H9 (cell line): ENCODE results near the gene SRGAP1. TPM values are rescaled to one million over a fixed set of nuclear protein-coding genes. Genes with fewer than 3 reads are reported as not detected.

ENCODE experiments used
- DNase-seq: peaks from one replicate; pipeline ENCODE4 v3.0.0-alpha.2; 2017
- H2AFZ ChIP-seq: one replicate; pipeline ENCODE4 v1.6.1; 2013; ENCODE audit warnings: mild to moderate bottlenecking, low read length, control low read depth, moderate library complexity
- H2AK5ac ChIP-seq: 2 replicates; pipeline ENCODE4 v1.6.1; 2013; ENCODE audit warnings: low read length, control low read depth, mixed read lengths; ENCODE audit not compliant: insufficient read length
- H2BK120ac ChIP-seq: one replicate; pipeline ENCODE4 v1.6.1; 2013; ENCODE audit warnings: low read depth, mild to moderate bottlenecking, low read length, control low read depth, inconsistent platforms; ENCODE audit not compliant: poor library complexity, severe bottlenecking
- H2BK12ac ChIP-seq: 2 replicates; pipeline ENCODE4 v1.6.1; 2013; ENCODE audit warnings: low read length, control low read depth, mixed read lengths, low read depth; ENCODE audit not compliant: insufficient read length
- H2BK15ac ChIP-seq: 2 replicates; pipeline ENCODE4 v1.6.1; 2013; ENCODE audit warnings: low read depth, low read length, control low read depth
- H2BK20ac ChIP-seq: one replicate; pipeline ENCODE4 v1.6.1; 2013; ENCODE audit warnings: low read depth, mild to moderate bottlenecking, low read length, control low read depth, inconsistent platforms; ENCODE audit not compliant: poor library complexity, severe bottlenecking
- H2BK5ac ChIP-seq: 2 replicates; pipeline ENCODE4 v1.6.1; 2013; ENCODE audit warnings: low read length, control low read depth, mixed read lengths; ENCODE audit not compliant: insufficient read length
- H3K14ac ChIP-seq: 2 replicates; pipeline ENCODE4 v1.6.1; 2013; ENCODE audit warnings: low read length, control low read depth; ENCODE audit not compliant: insufficient read depth
- H3K18ac ChIP-seq: 2 replicates; pipeline ENCODE4 v1.6.1; 2013; ENCODE audit warnings: low read depth, mild to moderate bottlenecking, mixed read lengths, low read length, control low read depth; ENCODE audit not compliant: insufficient read length
- H3K23ac ChIP-seq: 2 replicates; pipeline ENCODE4 v1.6.1; 2013; ENCODE audit warnings: low read length, control low read depth, mixed read lengths, low read depth; ENCODE audit not compliant: insufficient read length
- H3K23me2 ChIP-seq: 2 replicates; pipeline ENCODE4 v1.6.1; 2013; ENCODE audit warnings: low read depth, mild to moderate bottlenecking, mixed read lengths, low read length, control low read depth; ENCODE audit not compliant: insufficient read length, poor library complexity, severe bottlenecking
- H3K27ac ChIP-seq: 2 replicates; pipeline ENCODE4 v1.5.1; 2013; ENCODE audit warnings: low read length, control low read depth, mixed read lengths, low read depth; ENCODE audit not compliant: insufficient read length
- H3K27me3 ChIP-seq: 2 replicates; pipeline ENCODE4 v1.6.1; 2013; ENCODE audit warnings: low read length, control low read depth, inconsistent platforms; ENCODE audit not compliant: insufficient read depth
- H3K4ac ChIP-seq: 2 replicates; pipeline ENCODE4 v1.6.1; 2013; ENCODE audit warnings: low read depth, mild to moderate bottlenecking, control low read depth, inconsistent platforms, low read length, moderate library complexity
- H3K4me1 ChIP-seq: 2 replicates; pipeline ENCODE4 v1.6.1; 2013; ENCODE audit warnings: low read length, control low read depth, inconsistent platforms; ENCODE audit not compliant: insufficient read depth
- H3K4me2 ChIP-seq: 2 replicates; pipeline ENCODE4 v1.6.1; 2013; ENCODE audit warnings: low read length, control low read depth, mixed read lengths; ENCODE audit not compliant: insufficient read length, insufficient read depth
- H3K56ac ChIP-seq: 2 replicates; pipeline ENCODE4 v1.6.1; 2013; ENCODE audit warnings: low read depth, mild to moderate bottlenecking, mixed read lengths, low read length, control low read depth; ENCODE audit not compliant: insufficient read length
- H3K79me1 ChIP-seq: 2 replicates; pipeline ENCODE4 v1.6.1; 2013; ENCODE audit warnings: low read depth, mild to moderate bottlenecking, moderate library complexity, low read length, control low read depth, inconsistent platforms; ENCODE audit not compliant: insufficient read depth, poor library complexity, severe bottlenecking
- H3K79me2 ChIP-seq: 2 replicates; pipeline ENCODE4 v1.6.1; 2013; ENCODE audit warnings: low read length, control low read depth, inconsistent platforms; ENCODE audit not compliant: insufficient read depth
- H3K9ac ChIP-seq: 2 replicates; pipeline ENCODE4 v1.6.1; 2013; ENCODE audit warnings: low read length, control low read depth, mixed read lengths; ENCODE audit not compliant: insufficient read length; ENCODE audit errors: extremely low read depth
- H3K9me3 ChIP-seq: one replicate; pipeline ENCODE4 v1.6.1; 2013; ENCODE audit warnings: low read depth, low read length, inconsistent platforms; ENCODE audit not compliant: control insufficient read depth
- H3T11ph ChIP-seq: one replicate; pipeline ENCODE4 v1.6.1; 2013; ENCODE audit warnings: mild to moderate bottlenecking, low read length, control low read depth, inconsistent platforms
- H4K20me1 ChIP-seq: one replicate; pipeline ENCODE4 v1.6.1; 2013; ENCODE audit not compliant: control insufficient read depth, insufficient read length, insufficient read depth
- H4K5ac ChIP-seq: 2 replicates; pipeline ENCODE4 v1.6.1; 2013; ENCODE audit warnings: low read depth, mild to moderate bottlenecking, mixed read lengths, low read length, control low read depth; ENCODE audit not compliant: insufficient read length
- H4K8ac ChIP-seq: replicated peaks from 2 replicates; pipeline ENCODE4 v1.6.1; 2013; ENCODE audit warnings: low read length, control low read depth, mixed read lengths, low read depth; ENCODE audit not compliant: insufficient read length
- H4K91ac ChIP-seq: 2 replicates; pipeline ENCODE4 v1.6.1; 2013; ENCODE audit warnings: low read depth, mild to moderate bottlenecking, moderate library complexity, mixed read lengths, low read length, control low read depth; ENCODE audit not compliant: insufficient read length
- H3K27ac Mint-ChIP-seq, 3 experiments: 2 replicates in 2 of 3; 3 replicates in 1 of 3; pipeline ENCODE4 v1.8.0; 2020 to 2021; ENCODE audit warnings: mixed read lengths in 3 of 3, mild to moderate bottlenecking in 1 of 3, moderate library complexity in 1 of 3
- H3K27me3 Mint-ChIP-seq: 2 replicates; pipeline ENCODE4 v1.8.0; 2021; ENCODE audit warnings: low read depth, mild to moderate bottlenecking, moderate library complexity, mixed read lengths
- H3K36me3 Mint-ChIP-seq, 3 experiments: 2 replicates in 2 of 3; 3 replicates in 1 of 3; pipeline ENCODE4 v1.8.0; 2020 to 2021; ENCODE audit warnings: low read depth in 3 of 3, mixed read lengths in 3 of 3; ENCODE audit not compliant: insufficient read depth in 1 of 3
- H3K4me1 Mint-ChIP-seq, 2 experiments: 2 replicates each; pipeline ENCODE4 v1.8.0; 2020; ENCODE audit warnings: mixed read lengths in 2 of 2
- H3K4me3 Mint-ChIP-seq, 2 experiments: 2 replicates in 1 of 2; 3 replicates in 1 of 2; pipeline ENCODE4 v1.8.0; 2020 to 2021; ENCODE audit warnings: mild to moderate bottlenecking in 2 of 2, mixed read lengths in 2 of 2, moderate library complexity in 1 of 2
- H3K9me3 Mint-ChIP-seq, 2 experiments: 2 replicates in 1 of 2; 3 replicates in 1 of 2; pipeline ENCODE4 v1.8.0; 2020; ENCODE audit warnings: mild to moderate bottlenecking in 2 of 2, mixed read lengths in 2 of 2, moderate library complexity in 1 of 2
- CTCF ChIP-seq: fragments of 200-600 bp; sonication (generic); conservative IDR thresholded peaks from 3 replicates; pipeline ENCODE4 v1.8.0; 2021; ENCODE audit warnings: antibody characterized with exemption, mild to moderate bottlenecking
- WGBS: extraction: QIAGEN DNeasy Blood & Tissue Kit; methylation state at CpG from one replicate; pipeline ENCODE4 v1.1.7; 2013; ENCODE audit warnings: missing lambda C conversion rate, low lambda C conversion rate, mixed read lengths; ENCODE audit not compliant: insufficient read length; ENCODE audit errors: extremely low coverage; 5-methylcytosine and 5-hydroxymethylcytosine counted together
- total RNA-seq: library from RNA; stranded (reverse); gene quantifications from 2 replicates; pipeline ENCODE4 v1.2.1, GENCODE V29; 2021

Gene SRGAP1
- total RNA-seq, 1 experiment from 2014 or later: 4.8 TPM

GRCh38 chr12:64147875-64148274, 303.4 kb downstream of the SRGAP1 start:
- no peak overlapping the region for H3K18ac ChIP-seq
- H3K23me2 ChIP-seq: no peaks in the 10 kb centered on the region
- Mint-ChIP-seq H3K27me3 (no peaks in the 10 kb centered on the region), H3K36me3 (no peaks in the 10 kb centered on the region), H3K4me1 (0 out of 4 replicates have a peak, but pooled peaks cover 2 to 5% of the 10 kb centered on the region in 2 experiments), H3K27ac (no peak overlapping the region), H3K4me3 (no peak overlapping the region), H3K9me3 (no peaks in the 10 kb centered on the region)
- no peak overlapping the region for H2BK20ac ChIP-seq
- H3K79me2 ChIP-seq: no peaks in the 10 kb centered on the region
- no peak overlapping the region for H3K4me2 ChIP-seq
- no peak overlapping the region for H3K4ac ChIP-seq
- TF ChIP-seq CTCF: no peak
- no peak overlapping the region for H2BK120ac ChIP-seq
- no peaks in the 10 kb centered on the region for H3K9me3 ChIP-seq
- H4K20me1 ChIP-seq: no peaks in the 10 kb centered on the region
- no peak overlapping the region for H2AFZ ChIP-seq
- no peak overlapping the region for H4K8ac ChIP-seq
- no peak overlapping the region for H4K5ac ChIP-seq
- H3K9ac ChIP-seq: no peak overlapping the region
- no CpG with 5 or more reads among the region's 2 CpGs for WGBS
- H3K14ac ChIP-seq: no peak overlapping the region
- no peaks in the 10 kb centered on the region for H3K79me1 ChIP-seq
- no peak overlapping the region for H2BK5ac ChIP-seq
- no peak overlapping the region for H3K27ac ChIP-seq
- no peak overlapping the region for H3T11ph ChIP-seq
- no peak overlapping the region for H2BK15ac ChIP-seq
- no peak overlapping the region for H4K91ac ChIP-seq
- H3K23ac ChIP-seq: no peak overlapping the region
- H3K56ac ChIP-seq: no peak overlapping the region
- H3K27me3 ChIP-seq: no peaks in the 10 kb centered on the region
- no peak overlapping the region for H2AK5ac ChIP-seq
- DNase-seq: no peak
- H3K4me1 ChIP-seq: no peaks in the 10 kb centered on the region; the same call in 1 of the 2 replicates
- no peak overlapping the region for H2BK12ac ChIP-seq
